B cell (primary cell): ENCODE results near the gene CDK6. TPM values are rescaled to one million over a fixed set of nuclear protein-coding genes. Genes with fewer than 3 reads are reported as not detected.

Source experiments
- ATAC-seq: fragments of 200-7000 bp; cut with Tn5 transposase; one replicate; pipeline ENCODE4 v1.10.0; 2021; ENCODE audit warnings: low read depth, mild to moderate bottlenecking, moderate number of reproducible peaks, moderate library complexity
- CTCF ChIA-PET: fragments of 350-600 bp; sonication (Branson Sonifier 250); formaldehyde crosslinking; loops from one replicate; lab custom pipeline; 2021; ENCODE audit warnings: antibody characterized with exemption, inconsistent platforms; lab: Charles Lee
- POLR2A ChIA-PET: fragments of 350-600 bp; sonication (Branson Sonifier 250); formaldehyde crosslinking; loops from one replicate; lab custom pipeline; 2021; ENCODE audit warnings: antibody characterized with exemption; lab: Charles Lee
- DNase-seq: peaks from one replicate; pipeline ENCODE4 v3.0.0; 2013
- H2AFZ ChIP-seq: 2 replicates; pipeline ENCODE4 v1.6.1; 2012; ENCODE audit warnings: mild to moderate bottlenecking, low read depth, low read length; ENCODE audit not compliant: insufficient read depth, poor library complexity, severe bottlenecking
- H3K27ac ChIP-seq, 2 donors: 1 replicate in 1 of 2; 2 replicates in 1 of 2; pipeline ENCODE4 v1.5.1; 2012 to 2013; ENCODE audit warnings: low read length in 2 of 2, mild to moderate bottlenecking in 2 of 2, moderate library complexity in 1 of 2
- H3K27me3 ChIP-seq, 4 experiments: fragments of 200-600 bp in 1 of 4; sonication (generic) in 1 of 4; replicated peaks in 1 of 4; 1 replicate in 2 of 4; 2 replicates in 2 of 4; pipeline versions ENCODE4 v1.6.1 to v1.7.0; 2013 to 2016; ENCODE audit warnings: low read length in 3 of 4, mild to moderate bottlenecking in 2 of 4, mixed read lengths in 1 of 4, moderate library complexity in 1 of 4; ENCODE audit not compliant: insufficient read depth in 4 of 4, control insufficient read depth in 3 of 4; ENCODE audit errors: control extremely low read depth in 1 of 4
- H3K36me3 ChIP-seq, 2 experiments: replicated peaks in 1 of 2; 1 replicate in 1 of 2; 2 replicates in 1 of 2; pipeline versions ENCODE4 v1.6.1 to v1.7.1; 2013; ENCODE audit warnings: low read length in 1 of 2; ENCODE audit not compliant: insufficient read depth in 2 of 2, control insufficient read depth in 1 of 2; ENCODE audit errors: control extremely low read depth in 1 of 2, extremely low read depth in 1 of 2
- H3K4me1 ChIP-seq, 2 donors: fragments of 200-600 bp in 1 of 2; sonication (generic) in 1 of 2; 1 replicate in 1 of 2; 2 replicates in 1 of 2; pipeline versions ENCODE4 v1.5.1 to v1.6.1; 2013 to 2017; ENCODE audit warnings: low read length in 2 of 2; ENCODE audit not compliant: control insufficient read depth in 2 of 2, insufficient read depth in 2 of 2
- H3K4me2 ChIP-seq: replicated peaks from 2 replicates; pipeline ENCODE3; 2012; ENCODE audit warnings: mild to moderate bottlenecking, low read depth, low read length; ENCODE audit not compliant: poor library complexity, severe bottlenecking
- H3K4me3 ChIP-seq, 5 experiments: fragments of 200-600 bp in 1 of 5; sonication (generic) in 1 of 5; 1 replicate in 3 of 5; 2 replicates in 2 of 5; pipeline versions ENCODE4 v1.5.1 to v1.7.0; 2011 to 2016; ENCODE audit warnings: low read length in 4 of 5, mild to moderate bottlenecking in 4 of 5, low read depth in 2 of 5, control low read depth in 1 of 5, moderate library complexity in 1 of 5; ENCODE audit not compliant: insufficient read depth in 1 of 5; ENCODE audit errors: control extremely low read depth in 1 of 5, extremely low read depth in 1 of 5
- H3K79me2 ChIP-seq: fragments of 200-600 bp; sonication (generic); one replicate; pipeline ENCODE4 v1.6.0; 2016; ENCODE audit warnings: low read length; ENCODE audit not compliant: control insufficient read depth, insufficient read depth
- H3K9ac ChIP-seq: fragments of 200-600 bp; sonication (generic); 2 replicates; pipeline ENCODE4 v1.6.1; 2017; ENCODE audit warnings: mild to moderate bottlenecking, low read length, moderate library complexity
- H3K9me3 ChIP-seq, 3 donors: one replicate each; pipeline versions ENCODE4 v1.6.1 to v1.7.1; 2013; ENCODE audit warnings: low read length in 2 of 3; ENCODE audit not compliant: control insufficient read depth in 2 of 3, insufficient read depth in 1 of 3; ENCODE audit errors: control extremely low read depth in 1 of 3
- H4K20me1 ChIP-seq: 2 replicates; pipeline ENCODE4 v1.6.0; 2012; ENCODE audit warnings: mild to moderate bottlenecking, low read length; ENCODE audit not compliant: insufficient read depth, control insufficient read depth, poor library complexity, severe bottlenecking
- H3K27ac Mint-ChIP-seq: one replicate; pipeline ENCODE4 v1.8.0; 2021; ENCODE audit warnings: mixed read lengths
- H3K27me3 Mint-ChIP-seq: one replicate; pipeline ENCODE4 v1.8.0; 2021; ENCODE audit warnings: mixed read lengths
- H3K4me1 Mint-ChIP-seq: one replicate; pipeline ENCODE4 v1.8.0; 2021; ENCODE audit warnings: mixed read lengths
- H3K4me3 Mint-ChIP-seq: one replicate; pipeline ENCODE4 v1.8.0; 2021; ENCODE audit warnings: mixed read lengths
- H3K9me3 Mint-ChIP-seq: one replicate; pipeline ENCODE4 v1.8.0; 2022; ENCODE audit warnings: mixed read lengths; ENCODE audit not compliant: insufficient read depth
- CTCF ChIP-seq: fragments of 200-600 bp; IDR thresholded peaks from one replicate; pipeline ENCODE4 v1.8.0; 2022; ENCODE audit warnings: antibody characterized with exemption, mild to moderate bottlenecking
- EZH2 ChIP-seq: IDR thresholded peaks from 2 replicates; pipeline ENCODE4 v1.6.1; 2012; ENCODE audit warnings: borderline replicate concordance, low read depth, mild to moderate bottlenecking, moderate library complexity, low read length; ENCODE audit not compliant: insufficient read depth, poor library complexity, severe bottlenecking
- WGBS: methylation state at CpG from one replicate; pipeline ENCODE4 v1.1.5; 2013; ENCODE audit warnings: missing lambda C conversion rate; ENCODE audit not compliant: insufficient coverage; 5-methylcytosine and 5-hydroxymethylcytosine counted together
- intact Hi-C: fragments of 100-400 bp; cut with micrococcal nuclease; formaldehyde crosslinking; loops from one replicate; pipeline ENCODE4 v1.10.0; 2022
- polyA plus RNA-seq: library from polyadenylated mRNA; depleted of rRNA; stranded (reverse); fragments of >200 nt; gene quantifications from 2 replicates; pipeline ENCODE4 v1.2.3, GENCODE V29; 2012
- total RNA-seq, 2 donors: library from RNA; stranded (reverse); fragments of 120-200 nt in 1 of 2; gene quantifications; 1 replicate in 1 of 2; 2 replicates in 1 of 2; pipeline versions ENCODE4 v1.2.3 to v1.2.4, GENCODE V29; 2013 to 2022

CDK6 gene
- total and polyA plus RNA-seq, 2 donors (not counting 1 experiment from before 2014, with no cell fraction given): 3.0 to 14.6 TPM

GRCh38 chr7:92594746-92595145 is 241.6 kb downstream of the CDK6 start:
- no peak for TF ChIP-seq EZH2
- no peak for TF ChIP-seq CTCF
- no peaks in the 10 kb centered on the region for H4K20me1 ChIP-seq
- no peak overlapping the region for H3K9ac ChIP-seq
- Mint-ChIP-seq H3K4me1 (peaks cover 9% of the 10 kb centered on the region), H3K27me3 (no peaks in the 10 kb centered on the region), H3K9me3 (no peaks in the 10 kb centered on the region), H3K4me3 (no peak overlapping the region), H3K27ac (no peak overlapping the region)
- no peaks in the 10 kb centered on the region for H3K36me3 ChIP-seq
- no peak overlapping the region for H2AFZ ChIP-seq
- 100% methylated on average over 1 of the region's 3 CpGs for WGBS
- intact Hi-C loops: no loop called here
- peaks cover 6% of the 10 kb centered on the region for H3K79me2 ChIP-seq
- DNase-seq (no peak), ATAC-seq (no peak)
- H3K4me3 ChIP-seq: no peak overlapping the region
- peaks cover 3 to 8% of the 10 kb centered on the region in 2 donors for H3K4me1 ChIP-seq
- peaks cover 0 to 2% (median 0%) of the 10 kb centered on the region in 4 experiments for H3K27me3 ChIP-seq
- no peak overlapping the region for H3K27ac ChIP-seq
- no peaks in the 10 kb centered on the region for H3K9me3 ChIP-seq
- CTCF ChIA-PET: no interaction called here
- H3K4me2 ChIP-seq: no peak overlapping the region
- POLR2A ChIA-PET: interaction anchor here (0.7 kb wide), 1 partner anchor 682 kb away, joined by 5 read pairs; no protein-coding TSS in a partner anchor

- TF ChIP-seq EZH2 (no peak), CTCF (no peak)
- H4K20me1 ChIP-seq: peaks cover 33% of the 10 kb centered on the region
- ATAC-seq (no peak), DNase-seq (no peak)
- Mint-ChIP-seq H3K27ac (peak overlapping the region; percentile 11), H3K4me3 (peak overlapping the region; percentile 94), H3K9me3 (no peaks in the 10 kb centered on the region), H3K27me3 (no peaks in the 10 kb centered on the region), H3K4me1 (peaks cover 41% of the 10 kb centered on the region)
- peaks cover 45% of the 10 kb centered on the region for H3K79me2 ChIP-seq
- no peaks in the 10 kb centered on the region for H3K9me3 ChIP-seq
- H3K9ac ChIP-seq: peak overlapping the region; percentile 87
- H2AFZ ChIP-seq: peak overlapping the region; percentile 99
- 54% methylated on average over 13 of the region's 19 CpGs for WGBS
- peaks cover 0 to 2% of the 10 kb centered on the region in 2 experiments for H3K36me3 ChIP-seq
- CTCF ChIA-PET: interaction anchor here (0.6 to 1.8 kb wide), 7 partner anchors 18 to 711 kb away, joined by 3 to 7 read pairs (median 3); partner anchors contain the start of genes GATAD1, MTERF1, PEX1 and RBM48
- intact Hi-C loops: loop anchor here (1.0 to 2.0 kb wide), 8 partner anchors 20 to 641 kb away; partner anchors contain the start of genes ANKIB1, CYP51A1, KRIT1 and PEX1
- peak overlapping the region in 4 of 5 experiments; percentile 84 to 88 (median 86) for H3K4me3 ChIP-seq
- H3K27me3 ChIP-seq: no peaks in the 10 kb centered on the region
- H3K27ac ChIP-seq: no peak overlapping the region
- peak overlapping the region; percentile 85 for H3K4me2 ChIP-seq
- POLR2A ChIA-PET: interaction anchor here (1.0 to 1.3 kb wide), 2 partner anchors 62 to 143 kb away, joined by 5 read pairs; partner anchors contain the start of genes GATAD1, PEX1 and RBM48
- peaks cover 22 to 25% of the 10 kb centered on the region in 2 donors for H3K4me1 ChIP-seq
These were observed 245.6 kb downstream of the CDK6 start for GRCh38 chr7:92590711-92591310.
